HFFc6 (cell line): ENCODE data around the gene SLC38A3. TPM values are rescaled to one million over a fixed set of nuclear protein-coding genes. Genes with fewer than 3 reads are reported as not detected.

ENCODE experiments used
- DNase-seq: peaks from one replicate; pipeline ENCODE4 v3.0.0-alpha.2; 2018
- H3K27ac Mint-ChIP-seq: 2 replicates; pipeline ENCODE4 v1.8.0; 2020; ENCODE audit warnings: mild to moderate bottlenecking, mixed read lengths
- H3K27me3 Mint-ChIP-seq: 2 replicates; pipeline ENCODE4 v1.8.0; 2021; ENCODE audit warnings: mild to moderate bottlenecking, moderate library complexity, mixed read lengths; ENCODE audit not compliant: insufficient read depth
- H3K36me3 Mint-ChIP-seq: 2 replicates; pipeline ENCODE4 v1.8.0; 2021; ENCODE audit warnings: low read depth, mixed read lengths
- H3K4me1 Mint-ChIP-seq: 2 replicates; pipeline ENCODE4 v1.8.0; 2020; ENCODE audit warnings: low read depth, mixed read lengths
- H3K4me3 Mint-ChIP-seq: 2 replicates; pipeline ENCODE4 v1.8.0; 2020; ENCODE audit warnings: mild to moderate bottlenecking, moderate library complexity, mixed read lengths
- H3K9me3 Mint-ChIP-seq: 2 replicates; pipeline ENCODE4 v1.8.0; 2020; ENCODE audit warnings: mild to moderate bottlenecking, mixed read lengths
- total RNA-seq, 6 experiments: library from RNA; stranded (reverse); fragmentation: NEBNext Ultra II Directional; extraction: Animal tissue kit (Norgen Biotek cat#: 25700); gene quantifications; 2 replicates in 1 of 6; 3 replicates in 5 of 6; pipeline ENCODE4 v1.2.3, GENCODE V29; 2021
- TF ChIP-seq, protein P1 (sequence below): fragments of 200-600 bp; sonication (generic); IDR thresholded peaks from 2 replicates; pipeline ENCODE4 v1.5.0; 2021; ENCODE audit warnings: antibody characterized with exemption, mild to moderate bottlenecking

Gene SLC38A3
- total RNA-seq, 6 experiments from 2014 or later: 0.16 to 0.24 TPM; not detected in 4

DNA sequence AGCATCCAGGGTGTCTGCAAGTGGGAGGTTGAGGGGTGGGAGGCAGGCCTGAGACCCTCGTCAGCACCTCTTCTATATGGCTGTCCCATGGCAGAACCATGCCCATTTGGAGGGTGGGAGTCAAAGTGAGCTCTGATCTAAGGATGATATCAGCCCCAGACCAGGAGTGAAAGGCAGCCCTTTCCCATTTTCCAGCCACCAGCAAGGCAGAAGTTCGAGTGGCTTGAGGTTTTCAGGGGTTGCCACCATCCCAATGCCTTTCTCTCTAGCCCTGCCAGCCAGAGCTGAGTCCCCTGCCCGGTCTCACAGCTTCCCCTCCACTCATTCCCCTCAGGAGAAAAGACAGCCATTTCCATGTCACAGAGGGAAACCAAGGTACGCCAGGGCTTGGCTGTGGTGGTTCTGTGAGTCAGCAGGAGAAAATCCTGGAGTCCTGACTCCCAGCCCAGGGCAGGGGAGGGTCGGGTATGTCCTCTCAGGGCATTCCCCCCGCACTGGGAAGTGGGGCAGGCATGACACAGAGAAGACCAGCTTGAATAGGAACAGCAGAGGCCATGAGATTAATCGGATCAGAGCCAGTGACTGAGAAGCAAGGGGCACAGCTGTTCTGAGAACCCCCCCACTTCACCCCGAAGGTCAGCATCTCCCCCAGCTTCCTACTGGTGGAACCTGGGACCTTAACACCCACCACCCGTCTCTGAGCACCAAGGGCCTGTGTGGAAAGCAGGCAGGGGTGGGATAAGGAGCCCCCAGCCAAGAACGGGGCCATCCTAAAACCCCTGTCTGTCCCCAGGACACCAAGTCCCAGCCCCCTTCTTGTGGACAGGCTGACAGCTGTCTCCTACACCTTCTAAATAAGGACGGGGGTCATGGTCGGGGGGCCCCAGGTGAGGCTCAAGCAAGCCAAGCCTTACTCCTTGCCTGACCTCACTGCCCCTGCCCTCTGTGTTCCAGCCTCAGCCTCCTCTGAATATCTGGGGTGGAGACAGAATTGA is 965 bp upstream of the SLC38A3 start:
- no peaks in the 10 kb centered on the region for H3K9me3 Mint-ChIP-seq
- 0 out of 2 replicates have a peak, but pooled peaks cover 5% of the 10 kb centered on the region for H3K4me1 Mint-ChIP-seq
- no peak overlapping the region for H3K4me3 Mint-ChIP-seq
- no peak for DNase-seq
- H3K27me3 Mint-ChIP-seq: peaks cover 42% of the 10 kb centered on the region
- H3K27ac Mint-ChIP-seq: no peak overlapping the region
- H3K36me3 Mint-ChIP-seq: no peaks in the 10 kb centered on the region
- TF ChIP-seq, protein P1, sequence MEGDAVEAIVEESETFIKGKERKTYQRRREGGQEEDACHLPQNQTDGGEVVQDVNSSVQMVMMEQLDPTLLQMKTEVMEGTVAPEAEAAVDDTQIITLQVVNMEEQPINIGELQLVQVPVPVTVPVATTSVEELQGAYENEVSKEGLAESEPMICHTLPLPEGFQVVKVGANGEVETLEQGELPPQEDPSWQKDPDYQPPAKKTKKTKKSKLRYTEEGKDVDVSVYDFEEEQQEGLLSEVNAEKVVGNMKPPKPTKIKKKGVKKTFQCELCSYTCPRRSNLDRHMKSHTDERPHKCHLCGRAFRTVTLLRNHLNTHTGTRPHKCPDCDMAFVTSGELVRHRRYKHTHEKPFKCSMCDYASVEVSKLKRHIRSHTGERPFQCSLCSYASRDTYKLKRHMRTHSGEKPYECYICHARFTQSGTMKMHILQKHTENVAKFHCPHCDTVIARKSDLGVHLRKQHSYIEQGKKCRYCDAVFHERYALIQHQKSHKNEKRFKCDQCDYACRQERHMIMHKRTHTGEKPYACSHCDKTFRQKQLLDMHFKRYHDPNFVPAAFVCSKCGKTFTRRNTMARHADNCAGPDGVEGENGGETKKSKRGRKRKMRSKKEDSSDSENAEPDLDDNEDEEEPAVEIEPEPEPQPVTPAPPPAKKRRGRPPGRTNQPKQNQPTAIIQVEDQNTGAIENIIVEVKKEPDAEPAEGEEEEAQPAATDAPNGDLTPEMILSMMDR: no peak

DNA sequence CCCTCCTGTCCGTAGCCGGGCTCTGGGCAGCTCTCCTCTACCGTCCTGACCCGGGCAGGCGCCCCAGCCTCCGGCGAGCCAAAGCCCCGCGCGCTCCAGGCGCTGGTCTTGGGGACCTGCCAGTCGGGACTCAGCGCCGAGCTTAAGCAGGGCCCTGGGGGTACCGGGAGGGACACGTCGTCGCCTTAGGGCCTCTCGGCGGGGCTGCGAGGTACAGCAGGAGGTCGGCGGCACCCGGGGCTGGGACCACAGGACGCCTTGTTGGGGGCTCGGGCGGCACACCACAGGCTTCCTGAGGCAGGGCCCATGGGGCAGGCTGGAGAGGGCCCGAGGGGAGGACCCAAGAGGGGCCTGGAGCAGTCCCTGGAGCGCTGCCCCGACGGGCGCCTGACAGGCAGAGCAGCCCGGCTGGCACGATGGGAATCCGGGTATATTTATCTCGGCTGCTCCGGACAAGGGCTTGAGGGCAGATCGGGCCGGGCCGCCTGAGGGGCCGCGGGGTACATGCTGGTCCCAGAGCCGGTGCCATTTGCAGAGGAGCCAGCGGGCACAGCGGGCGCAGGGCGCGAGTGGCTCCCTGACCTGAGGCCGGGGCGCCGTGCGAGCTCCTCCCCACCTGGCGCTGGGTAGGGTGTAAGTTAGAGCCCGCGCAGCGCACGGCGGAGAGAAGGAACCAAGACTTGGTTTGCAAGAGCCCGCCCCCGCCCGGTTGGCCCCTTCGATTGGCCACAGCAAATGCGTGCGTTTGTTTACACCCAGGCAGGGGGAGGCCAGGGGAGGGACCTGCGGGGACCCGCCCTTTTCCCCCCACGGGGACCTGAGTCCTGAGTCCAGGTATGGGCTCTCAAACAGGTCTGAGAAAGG is 574 bp downstream of the SLC38A3 start:
- DNase-seq: no peak
- no peak overlapping the region for H3K27ac Mint-ChIP-seq
- 0 out of 2 replicates have a peak, but pooled peaks cover 5% of the 10 kb centered on the region for H3K4me1 Mint-ChIP-seq
- no peaks in the 10 kb centered on the region for H3K9me3 Mint-ChIP-seq
- TF ChIP-seq, protein P1: no peak
- H3K27me3 Mint-ChIP-seq: peaks cover 40% of the 10 kb centered on the region
- H3K36me3 Mint-ChIP-seq: no peaks in the 10 kb centered on the region
- no peak overlapping the region for H3K4me3 Mint-ChIP-seq

DNA sequence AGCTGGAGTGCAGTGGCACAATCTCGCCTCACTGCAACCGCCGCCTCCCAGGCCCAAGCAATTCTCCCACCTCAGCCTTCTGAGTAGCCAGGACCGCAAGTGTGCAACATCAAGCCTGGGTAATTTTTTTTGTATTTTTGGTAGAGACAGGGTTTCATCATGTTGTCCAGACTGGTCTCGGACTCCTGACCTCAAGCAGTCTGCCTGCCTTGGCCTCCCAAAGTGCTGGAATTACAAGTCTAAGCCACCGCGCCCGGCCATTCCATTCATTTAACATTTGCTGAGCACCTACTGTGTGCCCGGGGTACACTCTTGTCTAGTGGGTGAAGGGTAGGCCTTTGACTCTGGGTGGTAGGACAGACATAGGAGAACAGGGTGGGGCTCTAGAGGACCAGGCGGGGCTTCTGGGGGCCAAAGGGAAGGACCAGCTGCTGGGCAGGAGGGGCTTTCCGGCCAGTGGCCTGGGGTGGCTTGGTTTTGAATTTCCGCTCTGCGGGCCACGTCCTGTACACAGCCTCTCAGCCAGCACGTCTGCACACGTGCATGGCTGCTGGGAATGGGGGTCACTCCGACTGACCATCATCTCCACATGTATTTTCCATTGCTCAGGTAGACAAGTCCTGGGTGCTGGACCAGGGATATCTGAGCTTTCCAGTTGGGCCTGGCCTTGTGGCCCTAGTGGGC is 2.4 kb downstream of the SLC38A3 start:
- TF ChIP-seq, protein P1: no peak
- no peaks in the 10 kb centered on the region for H3K9me3 Mint-ChIP-seq
- no peak overlapping the region for H3K4me3 Mint-ChIP-seq
- H3K27me3 Mint-ChIP-seq: peaks cover 30% of the 10 kb centered on the region
- H3K27ac Mint-ChIP-seq: no peak overlapping the region
- no peaks in the 10 kb centered on the region for H3K36me3 Mint-ChIP-seq
- no peak for DNase-seq
- 0 out of 2 replicates have a peak, but pooled peaks cover 5% of the 10 kb centered on the region for H3K4me1 Mint-ChIP-seq

DNA sequence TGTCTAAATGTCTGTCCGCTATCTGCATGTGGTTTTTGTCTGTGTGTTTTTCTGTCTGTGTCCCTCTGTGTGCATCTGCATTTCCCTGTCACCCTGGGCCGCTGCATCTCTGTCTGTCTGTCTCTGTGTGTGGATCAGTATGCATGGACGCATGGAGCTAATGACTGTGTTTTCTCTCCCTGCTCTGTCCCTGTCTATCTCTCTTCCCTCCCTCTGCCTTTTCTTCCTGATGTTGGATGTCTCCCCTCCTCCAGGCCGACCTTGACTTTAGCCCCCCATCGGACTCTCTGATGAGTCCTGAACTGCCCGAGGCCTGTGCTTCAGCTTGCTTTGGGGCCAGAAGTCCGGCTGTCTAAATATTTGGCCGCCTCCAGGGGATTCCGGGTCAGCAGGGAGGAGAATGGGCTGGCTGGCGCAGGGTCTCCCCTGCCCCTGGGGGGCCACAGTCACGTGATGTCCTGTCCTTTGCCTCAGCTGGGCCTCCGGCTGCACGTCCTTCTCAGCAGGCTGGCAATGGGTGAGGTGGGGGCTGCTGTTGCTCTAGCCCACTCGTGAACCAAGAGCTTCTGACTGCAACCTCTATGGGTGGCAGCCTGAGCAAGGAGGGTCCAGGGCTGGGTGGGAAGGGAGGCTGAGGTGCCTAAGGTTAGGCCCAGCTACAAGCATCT is 3.7 kb downstream of the SLC38A3 start:
- no peaks in the 10 kb centered on the region for H3K36me3 Mint-ChIP-seq
- peaks cover 18% of the 10 kb centered on the region for H3K27me3 Mint-ChIP-seq
- 0 out of 2 replicates have a peak, but pooled peaks cover 5% of the 10 kb centered on the region for H3K4me1 Mint-ChIP-seq
- H3K27ac Mint-ChIP-seq: no peak overlapping the region
- no peak overlapping the region for H3K4me3 Mint-ChIP-seq
- no peak for DNase-seq
- H3K9me3 Mint-ChIP-seq: no peaks in the 10 kb centered on the region
- TF ChIP-seq, protein P1: no peak

DNA sequence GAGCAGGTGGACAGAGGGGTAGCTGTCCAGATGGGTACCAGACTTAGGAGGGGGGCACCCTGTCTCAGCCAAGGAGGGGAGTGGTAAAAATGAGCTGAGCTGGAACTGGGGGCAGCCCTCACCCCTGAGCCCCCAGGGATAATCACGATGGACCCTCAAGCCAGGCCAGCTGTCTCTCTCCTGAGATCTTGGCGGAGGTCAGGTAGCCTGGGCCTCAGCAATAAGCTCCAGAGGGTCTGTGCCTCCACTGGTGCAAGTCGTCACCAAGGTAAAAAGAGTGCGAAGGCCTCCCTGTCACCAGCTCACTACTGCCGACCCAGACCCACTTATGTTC is 5.1 kb downstream of the SLC38A3 start:
- H3K4me3 Mint-ChIP-seq: no peak overlapping the region
- TF ChIP-seq, protein P1: no peak
- H3K27ac Mint-ChIP-seq: no peak overlapping the region
- no peaks in the 10 kb centered on the region for H3K4me1 Mint-ChIP-seq
- H3K36me3 Mint-ChIP-seq: no peaks in the 10 kb centered on the region
- H3K27me3 Mint-ChIP-seq: peaks cover 22% of the 10 kb centered on the region
- no peaks in the 10 kb centered on the region for H3K9me3 Mint-ChIP-seq
- DNase-seq: no peak
